HFF-Myc (cell line): ENCODE results near the gene KCNQ1OT1.

Experiments used
- DNase-seq: peaks from one replicate; pipeline ENCODE4 v3.0.0-alpha.2; 2011; ENCODE audit warnings: low read depth; ENCODE audit errors: extremely low read depth
- H3K4me3 ChIP-seq: replicated peaks from 2 replicates; pipeline ENCODE4 v1.5.1; 2011; ENCODE audit warnings: low read depth, mild to moderate bottlenecking, control low read depth, low read length
- TF ChIP-seq, protein P1 (sequence below): IDR thresholded peaks from 2 replicates; pipeline ENCODE4 v1.5.1; 2012; ENCODE audit warnings: mild to moderate bottlenecking, low read depth, low read length, control low read depth; ENCODE audit errors: missing control alignments

KCNQ1OT1 gene

DNA sequence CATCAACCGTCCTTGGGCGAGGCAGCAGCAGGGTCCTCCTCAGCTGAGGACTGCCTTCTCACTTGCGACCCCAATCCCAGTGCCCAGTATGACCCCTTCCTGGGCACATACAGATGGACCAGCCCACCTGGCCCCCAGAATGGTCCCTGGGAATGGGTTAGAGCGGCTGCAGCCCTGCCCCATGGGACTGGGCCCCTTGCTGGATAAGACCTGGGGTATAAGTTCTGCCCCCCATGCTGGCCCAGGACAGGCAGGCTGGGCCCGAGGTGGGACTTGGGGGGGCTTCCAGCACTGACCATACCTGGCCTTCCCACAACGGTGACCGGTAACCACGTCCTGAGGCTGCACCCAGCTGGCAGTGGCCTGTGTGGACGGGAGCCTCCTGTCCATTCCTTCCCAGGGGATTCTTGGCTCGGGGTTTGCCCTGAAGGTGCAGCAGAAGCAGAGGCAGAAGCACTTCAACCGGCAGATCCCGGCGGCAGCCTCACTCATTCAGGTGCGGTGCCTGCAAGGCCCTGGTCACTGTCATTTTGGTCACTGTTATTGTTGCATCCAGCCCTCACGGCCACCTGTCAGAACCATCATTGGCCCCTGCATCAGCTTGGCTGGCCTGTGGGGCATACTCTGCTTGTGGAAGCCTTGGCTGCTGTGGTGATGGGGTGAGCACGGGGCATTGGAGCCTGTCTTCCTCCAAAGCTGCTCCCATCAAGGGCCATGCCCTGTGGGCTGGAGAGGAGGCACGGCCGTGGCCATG, 114.8 kb downstream of the KCNQ1OT1 start:
- TF ChIP-seq, protein P1, sequence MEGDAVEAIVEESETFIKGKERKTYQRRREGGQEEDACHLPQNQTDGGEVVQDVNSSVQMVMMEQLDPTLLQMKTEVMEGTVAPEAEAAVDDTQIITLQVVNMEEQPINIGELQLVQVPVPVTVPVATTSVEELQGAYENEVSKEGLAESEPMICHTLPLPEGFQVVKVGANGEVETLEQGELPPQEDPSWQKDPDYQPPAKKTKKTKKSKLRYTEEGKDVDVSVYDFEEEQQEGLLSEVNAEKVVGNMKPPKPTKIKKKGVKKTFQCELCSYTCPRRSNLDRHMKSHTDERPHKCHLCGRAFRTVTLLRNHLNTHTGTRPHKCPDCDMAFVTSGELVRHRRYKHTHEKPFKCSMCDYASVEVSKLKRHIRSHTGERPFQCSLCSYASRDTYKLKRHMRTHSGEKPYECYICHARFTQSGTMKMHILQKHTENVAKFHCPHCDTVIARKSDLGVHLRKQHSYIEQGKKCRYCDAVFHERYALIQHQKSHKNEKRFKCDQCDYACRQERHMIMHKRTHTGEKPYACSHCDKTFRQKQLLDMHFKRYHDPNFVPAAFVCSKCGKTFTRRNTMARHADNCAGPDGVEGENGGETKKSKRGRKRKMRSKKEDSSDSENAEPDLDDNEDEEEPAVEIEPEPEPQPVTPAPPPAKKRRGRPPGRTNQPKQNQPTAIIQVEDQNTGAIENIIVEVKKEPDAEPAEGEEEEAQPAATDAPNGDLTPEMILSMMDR, result no peak
- no peak for DNase-seq
- no peak overlapping the region for H3K4me3 ChIP-seq

DNA sequence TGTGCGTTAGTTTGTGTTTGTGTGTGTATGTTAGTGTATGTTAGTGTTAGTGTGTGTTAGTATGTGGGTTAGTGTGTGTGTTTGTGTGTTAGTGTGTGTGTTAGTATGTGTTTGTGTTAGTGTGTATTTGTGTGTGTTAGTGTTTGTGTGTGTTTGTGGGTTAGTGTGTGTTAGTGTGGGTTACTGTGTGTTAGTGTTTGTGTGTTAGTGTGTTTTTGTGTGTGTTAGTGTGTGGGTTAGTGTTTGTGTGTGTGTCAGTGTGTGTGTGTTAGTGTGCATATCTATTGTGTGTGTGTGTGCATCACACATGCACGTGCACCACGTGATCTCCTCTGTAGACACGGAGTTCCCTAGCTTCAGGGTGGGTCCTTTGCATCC, 115.4 kb downstream of the KCNQ1OT1 start:
- no peak for DNase-seq
- no peak overlapping the region for H3K4me3 ChIP-seq
- TF ChIP-seq, protein P1, result no peak

DNA sequence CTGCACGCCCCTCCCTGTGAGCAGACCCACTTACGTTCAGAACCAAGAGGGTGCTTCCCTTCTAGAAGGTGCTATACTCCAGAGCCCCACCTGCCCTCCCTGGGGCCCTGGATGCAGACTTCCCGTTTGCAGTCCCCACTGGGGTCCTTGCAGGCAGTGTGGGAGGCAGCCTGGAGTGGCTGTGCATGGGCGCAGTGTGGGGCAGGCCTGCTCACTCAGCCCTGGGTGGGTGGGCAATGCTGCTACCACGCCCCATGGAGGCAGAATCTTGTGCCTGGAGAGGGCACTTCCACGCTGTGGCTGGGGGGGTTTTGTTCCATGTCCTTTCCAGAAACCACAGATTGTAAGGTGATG, 116.2 kb downstream of the KCNQ1OT1 start:
- H3K4me3 ChIP-seq, result no peak overlapping the region
- no peak for DNase-seq
- TF ChIP-seq, protein P1, result no peak

DNA sequence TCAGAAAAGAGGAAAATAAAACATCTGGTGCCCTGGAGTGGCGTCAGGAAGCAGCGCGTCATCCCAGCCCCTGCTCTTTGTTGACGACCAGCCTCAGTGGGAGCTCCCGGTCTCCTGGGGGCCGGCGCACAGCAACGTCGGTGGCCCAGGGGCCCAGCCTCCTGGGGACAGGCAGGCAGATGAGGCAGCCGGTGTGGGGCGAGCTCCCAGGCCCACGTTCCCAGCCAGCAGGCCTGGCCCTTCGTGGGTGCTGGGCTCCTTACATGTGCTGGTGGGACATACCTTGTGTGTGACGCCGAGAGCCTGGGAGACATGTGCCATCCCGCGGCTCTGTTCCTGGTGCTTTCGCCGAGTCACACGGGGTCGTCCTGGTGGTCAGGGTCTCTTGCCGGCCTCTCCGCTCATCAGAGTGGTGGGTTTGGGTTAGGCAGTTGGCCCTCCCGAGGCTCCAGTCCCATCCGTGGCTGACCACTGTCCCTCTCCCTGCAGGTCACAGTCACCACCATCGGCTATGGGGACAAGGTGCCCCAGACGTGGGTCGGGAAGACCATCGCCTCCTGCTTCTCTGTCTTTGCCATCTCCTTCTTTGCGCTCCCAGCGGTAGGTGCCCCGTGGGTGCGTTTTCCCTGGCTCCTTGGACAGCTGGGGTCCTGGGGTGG, 116.7 kb downstream of the KCNQ1OT1 start:
- no peak overlapping the region for H3K4me3 ChIP-seq
- TF ChIP-seq, protein P1, result no peak
- no peak for DNase-seq

DNA sequence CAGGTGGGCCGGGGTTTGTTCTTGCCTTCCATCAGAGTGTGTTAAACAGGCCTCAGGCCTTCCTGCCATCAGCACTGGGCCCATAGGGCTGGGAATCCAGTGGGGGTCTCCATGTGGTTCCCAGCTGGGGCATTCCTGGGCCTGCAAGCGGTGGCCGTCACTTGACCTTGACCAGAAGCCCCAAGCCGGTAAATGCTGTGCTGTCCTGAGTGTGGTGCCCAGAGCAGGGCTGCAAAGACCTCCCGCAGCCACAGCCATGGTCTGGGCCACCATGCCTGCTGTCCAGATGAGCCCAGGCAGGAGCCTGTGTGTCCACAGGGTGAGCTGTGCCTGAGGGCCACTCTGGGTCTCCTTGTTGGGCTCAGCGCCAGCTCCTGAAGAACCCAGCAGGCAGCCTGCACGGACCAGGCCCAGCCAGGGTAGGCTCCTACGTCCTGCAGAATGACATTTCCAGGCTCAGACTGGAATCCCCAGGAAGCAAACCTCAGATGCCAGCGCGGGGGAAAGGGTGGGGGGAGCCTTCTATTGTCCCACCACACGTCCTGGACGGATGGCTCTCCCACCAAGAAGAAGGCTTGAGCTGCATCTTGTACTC, 117.3 kb downstream of the KCNQ1OT1 start:
- TF ChIP-seq, protein P1, result no peak
- no peak for DNase-seq

DNA sequence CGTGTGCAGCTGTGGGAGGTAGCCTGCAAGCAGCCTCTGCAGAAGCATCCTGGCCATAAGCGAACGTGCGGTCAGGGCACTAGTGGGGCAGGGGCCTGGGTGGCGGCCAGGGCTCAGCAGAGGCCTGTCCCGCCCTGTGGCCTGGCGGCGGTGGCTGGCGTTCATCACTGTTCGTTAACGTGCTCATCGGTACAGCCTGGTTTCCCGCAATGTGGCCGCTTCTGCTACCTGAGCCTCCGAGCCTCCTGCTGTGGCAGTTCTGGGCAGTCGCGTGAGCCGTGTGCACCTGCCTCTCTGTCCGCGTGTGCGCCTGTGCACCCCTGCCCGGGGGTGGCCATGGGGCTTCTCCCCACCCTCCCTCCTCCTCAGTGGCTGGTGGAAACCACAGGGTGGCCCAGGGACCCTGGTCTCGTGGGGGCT, 117.9 kb downstream of the KCNQ1OT1 start:
- DNase-seq, result no peak
- TF ChIP-seq, protein P1, result no peak
- H3K4me3 ChIP-seq, result no peak overlapping the region

More for the DNA sequence above, 117.3 kb downstream of the KCNQ1OT1 start:
- no peak overlapping the region for H3K4me3 ChIP-seq
